A673 (cell line): ENCODE data around the gene CKM. TPM values are rescaled to one million over a fixed set of nuclear protein-coding genes. Genes with fewer than 3 reads are reported as not detected.

Source experiments
- BruUV-seq: library from RNA; stranded (reverse); fragments of 400-500 nt; replicated peaks from 2 replicates; lab custom pipeline; 2021; lab: Mats Ljungman, UMichigan
- CTCF ChIA-PET: fragments of 300-600 bp; sonication (Branson Sonifier 250); formaldehyde crosslinking; loops from one replicate; lab custom pipeline; 2022; ENCODE audit warnings: antibody characterized with exemption; lab: Charles Lee
- POLR2A ChIA-PET: fragments of 300-600 bp; sonication (Branson Sonifier 250); formaldehyde crosslinking; loops from one replicate; lab custom pipeline; 2022; ENCODE audit warnings: antibody characterized with exemption; ENCODE audit not compliant: low non-redundant PET; lab: Charles Lee
- DNase-seq: peaks from one replicate; pipeline ENCODE4 v3.0.0-alpha.2; 2015; ENCODE audit warnings: low spot score
- H3K27ac ChIP-seq: fragments of 200-600 bp; sonication (generic); 2 replicates; pipeline ENCODE4 v1.5.1; 2016; ENCODE audit warnings: mixed run types, low read depth, mild to moderate bottlenecking, mixed read lengths, antibody characterized with exemption, low read length; ENCODE audit not compliant: poor library complexity, severe bottlenecking
- H3K27me3 ChIP-seq: fragments of 200-600 bp; sonication (generic); replicated peaks from 2 replicates; pipeline ENCODE4 v1.6.1; 2017; ENCODE audit warnings: mixed run types, low read depth, mild to moderate bottlenecking, mixed read lengths, antibody characterized with exemption, low read length; ENCODE audit not compliant: insufficient read depth, poor library complexity
- H3K36me3 ChIP-seq: fragments of 200-600 bp; sonication (generic); 2 replicates; pipeline ENCODE4 v1.6.1; 2016; ENCODE audit warnings: mixed run types, mild to moderate bottlenecking, mixed read lengths, antibody characterized with exemption, low read length; ENCODE audit not compliant: insufficient read depth, poor library complexity, severe bottlenecking
- H3K4me1 ChIP-seq: fragments of 200-600 bp; sonication (generic); 2 replicates; pipeline ENCODE4 v1.6.1; 2017; ENCODE audit warnings: mixed run types, mild to moderate bottlenecking, mixed read lengths, antibody characterized with exemption, low read length; ENCODE audit not compliant: insufficient read depth, poor library complexity, severe bottlenecking
- H3K4me3 ChIP-seq: fragments of 200-600 bp; sonication (generic); 2 replicates; pipeline ENCODE4 v1.5.1; 2016; ENCODE audit warnings: low read depth, mixed run types, mild to moderate bottlenecking, mixed read lengths, low read length; ENCODE audit not compliant: poor library complexity, severe bottlenecking
- H3K9me3 ChIP-seq: fragments of 200-600 bp; sonication (generic); 2 replicates; pipeline ENCODE4 v1.6.1; 2016; ENCODE audit warnings: mixed run types, low read depth, mild to moderate bottlenecking, mixed read lengths, antibody characterized with exemption, low read length; ENCODE audit not compliant: poor library complexity, severe bottlenecking
- CTCF ChIP-seq: fragments of 300-800, 200-600 bp; sonication (generic); conservative IDR thresholded peaks from 2 replicates; pipeline ENCODE4 v1.5.1; 2017; ENCODE audit warnings: low read depth, mild to moderate bottlenecking, antibody characterized with exemption, low read length, moderate library complexity, mixed read lengths
- EZH2 ChIP-seq: fragments of 200-600 bp; sonication (generic); IDR thresholded peaks from 2 replicates; pipeline ENCODE4 v1.6.1; 2017; ENCODE audit warnings: borderline replicate concordance, low read depth, mild to moderate bottlenecking, mixed read lengths, antibody characterized with exemption, low read length; ENCODE audit not compliant: poor library complexity, severe bottlenecking
- intact Hi-C: fragments of 100-400 bp; cut with micrococcal nuclease; formaldehyde crosslinking; loops from one replicate; pipeline ENCODE4 v1.10.0; 2022; ENCODE audit not compliant: unreplicated experiment
- total RNA-seq: library from RNA; stranded (reverse); gene quantifications from 2 replicates; pipeline ENCODE4 v1.2.3, GENCODE V29; 2021

Gene CKM
- total RNA-seq, 1 experiment from 2014 or later = not detected

- H3K27me3 ChIP-seq = no peaks in the 10 kb centered on the region
- no TSS peak for BruUV-seq
These were observed 29.0 kb downstream of the CKM start for GRCh38 chr19:45293682-45294081.

GRCh38 chr19:45291834-45292233, 30.8 kb downstream of the CKM start:
- H3K27me3 ChIP-seq = no peaks in the 10 kb centered on the region
- POLR2A ChIA-PET = no interaction called here
- CTCF ChIA-PET = no interaction called here
- H3K36me3 ChIP-seq = peaks cover 4% of the 10 kb centered on the region
- intact Hi-C loops = no loop called here
- no peak overlapping the region for H3K27ac ChIP-seq
- no peak for DNase-seq
- BruUV-seq = no TSS peak
- H3K4me3 ChIP-seq = no peak overlapping the region
- H3K4me1 ChIP-seq = no peaks in the 10 kb centered on the region
- TF ChIP-seq CTCF (no peak), EZH2 (no peak)
- no peaks in the 10 kb centered on the region for H3K9me3 ChIP-seq

More at GRCh38 chr19:45293682-45294081, 29.0 kb downstream of the CKM start:
- no peak overlapping the region for H3K27ac ChIP-seq
- H3K36me3 ChIP-seq = peaks cover 4% of the 10 kb centered on the region
- CTCF ChIA-PET = no interaction called here
- H3K4me1 ChIP-seq = no peaks in the 10 kb centered on the region
- H3K4me3 ChIP-seq = no peak overlapping the region
- DNase-seq = no peak
- H3K9me3 ChIP-seq = no peaks in the 10 kb centered on the region
- intact Hi-C loops = no loop called here
- POLR2A ChIA-PET = no interaction called here
- TF ChIP-seq EZH2 (no peak), CTCF (no peak)

- Histone ChIP-seq H3K27ac (no peak overlapping the region), H3K9me3 (no peaks in the 10 kb centered on the region), H3K36me3 (peaks cover 4% of the 10 kb centered on the region), H3K27me3 (no peaks in the 10 kb centered on the region), H3K4me3 (no peak overlapping the region), H3K4me1 (no peaks in the 10 kb centered on the region)
- BruUV-seq = no TSS peak
- ChIA-PET CTCF (no interaction called here), POLR2A (no interaction called here)
- intact Hi-C loops = no loop called here
- TF ChIP-seq EZH2 = no peak
- no peak for DNase-seq
These were observed 32.2 kb downstream of the CKM start for GRCh38 chr19:45290381-45290931.
